Limb (tissue), 2 donors: ENCODE measurements around the gene MMAB.

Experiments
- DNase-seq, 2 donors: peaks; one replicate each; pipeline ENCODE4 v3.0.0-alpha.2; 2016; ENCODE audit errors: extremely low spot score in 2 of 2

Gene MMAB

DNA sequence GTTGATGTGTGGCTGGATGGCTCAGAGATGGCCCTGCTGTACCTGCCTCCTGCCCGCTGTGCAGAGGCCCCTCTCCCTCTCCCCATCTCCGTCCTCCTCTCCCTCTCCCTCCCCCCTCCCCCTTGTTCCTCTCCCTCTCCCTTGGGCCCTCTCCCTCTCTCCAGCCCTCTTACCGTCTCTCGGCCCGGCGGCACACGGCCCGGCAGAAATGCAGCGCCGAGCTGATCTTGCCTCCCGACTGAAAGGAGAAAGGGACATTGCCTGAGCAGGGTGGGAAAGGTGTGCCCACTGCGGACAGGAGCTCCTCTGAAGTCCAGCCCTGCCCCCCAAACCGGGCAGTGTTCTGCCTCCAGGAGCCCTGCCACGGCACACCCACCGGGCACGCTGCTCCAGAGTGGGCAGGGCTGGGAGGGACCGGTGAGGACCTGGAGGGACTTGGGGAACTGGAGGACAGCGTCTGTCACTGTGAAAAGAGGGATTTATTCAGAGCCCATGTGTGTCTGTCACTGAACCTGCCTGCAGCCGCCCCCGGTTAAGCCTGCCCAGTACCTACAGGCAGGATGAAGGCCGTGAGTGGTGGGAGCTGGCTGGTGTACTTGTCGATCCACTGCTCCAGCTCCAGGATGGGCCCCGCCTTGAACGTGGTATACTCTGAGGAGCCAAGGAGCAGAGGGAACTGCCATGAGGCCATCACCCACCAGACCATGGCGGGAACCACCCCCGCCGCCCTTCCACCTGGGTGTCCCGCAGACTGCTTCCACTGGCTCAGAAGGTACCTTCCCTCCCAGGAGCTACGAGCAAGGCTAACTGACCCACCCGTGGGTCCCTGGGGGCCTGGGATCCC is 12.2 kb downstream of the MMAB start:
- no peak for DNase-seq

DNA sequence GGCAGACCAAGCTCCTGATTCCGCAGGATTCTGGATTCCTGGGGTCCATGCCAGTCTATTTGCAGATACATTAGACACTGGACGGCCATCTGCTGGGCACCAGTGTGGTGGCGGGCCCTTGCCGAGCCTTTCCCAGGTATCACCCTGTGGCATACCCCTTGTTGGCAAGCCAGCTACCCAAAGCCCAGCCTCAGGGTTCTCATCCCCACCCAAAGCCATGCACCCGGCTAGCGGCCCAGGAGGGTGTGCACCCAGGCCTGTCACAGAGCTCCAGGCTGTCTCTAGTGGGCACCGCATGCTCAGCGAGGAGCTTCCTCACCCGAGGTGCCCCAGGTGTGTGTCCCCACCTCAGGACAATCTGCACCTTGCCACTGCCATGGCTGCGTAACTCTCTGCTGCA is 13.7 kb downstream of the MMAB start:
- no peak for DNase-seq

DNA sequence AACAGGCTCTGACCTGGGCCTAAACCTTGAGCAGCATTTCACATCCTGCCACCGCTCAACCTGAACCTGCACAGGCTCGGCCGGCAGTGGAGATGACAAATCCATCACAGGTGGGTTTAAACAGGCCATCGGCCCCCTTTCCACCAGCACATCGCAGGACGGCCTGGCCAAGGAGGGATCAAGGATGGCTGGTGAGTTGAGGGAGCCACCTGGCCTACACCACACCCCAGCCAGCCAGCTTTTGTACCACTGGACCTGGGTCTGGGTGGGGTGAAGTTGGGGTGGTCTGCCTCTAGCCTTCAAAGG is 14.2 kb downstream of the MMAB start:
- no peak for DNase-seq

DNA sequence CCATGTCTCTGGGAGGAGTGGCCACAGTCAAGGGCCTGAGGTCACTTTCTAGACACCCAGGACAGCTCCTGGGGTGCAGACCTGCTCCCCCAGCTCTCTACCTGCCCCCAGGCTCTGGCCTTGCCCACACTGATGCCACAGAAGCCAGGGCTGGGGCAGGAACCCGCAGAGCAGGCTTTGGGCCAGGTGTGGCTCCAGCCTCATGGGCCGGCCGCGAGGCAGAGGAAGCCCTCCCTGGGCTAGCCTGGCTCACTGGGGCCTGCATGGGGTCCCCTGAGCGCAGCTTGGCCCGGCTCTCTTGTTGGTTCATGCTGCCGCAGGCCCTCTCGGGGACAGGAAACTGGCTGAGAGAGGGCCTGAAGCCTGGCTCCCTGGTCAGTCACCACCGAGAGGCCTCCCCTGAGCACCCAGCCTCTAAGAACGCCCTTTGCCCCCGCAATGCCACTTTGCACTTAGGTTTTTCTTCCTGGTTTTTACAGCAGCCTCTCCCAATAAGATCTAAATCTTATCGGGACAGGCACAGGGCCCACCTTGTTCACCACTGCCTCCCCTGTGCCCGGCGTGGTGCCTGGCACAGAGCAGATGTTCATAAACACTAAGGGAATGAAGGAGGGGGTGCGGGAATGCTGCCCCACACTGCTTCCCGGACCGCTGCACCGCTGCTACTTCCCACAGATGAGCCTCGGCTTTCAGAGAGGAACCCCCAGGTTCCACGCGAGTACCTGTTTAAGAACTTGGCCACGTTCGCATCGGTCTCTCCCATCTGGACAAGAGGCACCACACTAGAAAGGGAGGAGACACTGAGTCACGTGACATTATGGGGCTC is 14.7 kb downstream of the MMAB start:
- DNase-seq, result no peak

DNA sequence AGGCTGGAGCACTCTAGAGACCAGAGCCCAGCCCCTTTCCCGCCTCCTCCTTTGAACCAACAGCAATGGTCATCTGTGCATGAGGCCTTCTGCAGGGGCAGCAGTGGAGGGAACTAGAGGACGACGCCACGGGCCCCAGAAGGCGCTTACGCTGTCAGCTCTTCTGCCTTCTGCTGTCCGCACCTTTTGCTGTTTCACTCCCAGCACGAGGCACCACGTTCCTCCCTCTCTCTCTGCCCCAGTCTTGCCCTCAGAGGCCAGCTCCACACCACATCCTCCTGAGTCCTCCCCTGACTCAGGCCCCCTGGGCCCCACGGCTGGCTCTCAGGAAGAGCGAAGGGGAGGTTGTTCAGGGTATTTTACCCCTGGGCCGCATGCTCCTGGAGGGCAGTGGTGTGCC is 15.5 kb downstream of the MMAB start:
- DNase-seq, result no peak

DNA sequence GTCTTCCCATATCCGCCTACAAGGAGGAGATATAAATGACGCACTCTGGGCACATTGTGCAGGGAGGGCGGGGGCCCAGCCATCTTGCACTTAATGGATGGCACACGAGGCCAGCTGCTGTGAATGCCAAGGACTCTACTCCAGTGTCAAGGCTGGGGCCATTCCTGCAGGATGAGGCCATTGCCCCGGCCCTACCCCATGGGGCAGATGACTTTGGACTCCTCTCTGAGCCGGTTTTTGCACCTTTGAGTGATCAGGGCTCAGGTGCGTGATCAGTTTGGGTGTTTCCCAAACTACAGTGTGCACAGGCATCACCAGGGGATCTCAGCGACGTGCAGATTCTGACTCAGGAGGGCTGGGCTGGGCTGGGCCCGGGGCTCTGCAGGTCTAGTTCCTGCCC is 16.1 kb downstream of the MMAB start:
- no peak for DNase-seq

DNA sequence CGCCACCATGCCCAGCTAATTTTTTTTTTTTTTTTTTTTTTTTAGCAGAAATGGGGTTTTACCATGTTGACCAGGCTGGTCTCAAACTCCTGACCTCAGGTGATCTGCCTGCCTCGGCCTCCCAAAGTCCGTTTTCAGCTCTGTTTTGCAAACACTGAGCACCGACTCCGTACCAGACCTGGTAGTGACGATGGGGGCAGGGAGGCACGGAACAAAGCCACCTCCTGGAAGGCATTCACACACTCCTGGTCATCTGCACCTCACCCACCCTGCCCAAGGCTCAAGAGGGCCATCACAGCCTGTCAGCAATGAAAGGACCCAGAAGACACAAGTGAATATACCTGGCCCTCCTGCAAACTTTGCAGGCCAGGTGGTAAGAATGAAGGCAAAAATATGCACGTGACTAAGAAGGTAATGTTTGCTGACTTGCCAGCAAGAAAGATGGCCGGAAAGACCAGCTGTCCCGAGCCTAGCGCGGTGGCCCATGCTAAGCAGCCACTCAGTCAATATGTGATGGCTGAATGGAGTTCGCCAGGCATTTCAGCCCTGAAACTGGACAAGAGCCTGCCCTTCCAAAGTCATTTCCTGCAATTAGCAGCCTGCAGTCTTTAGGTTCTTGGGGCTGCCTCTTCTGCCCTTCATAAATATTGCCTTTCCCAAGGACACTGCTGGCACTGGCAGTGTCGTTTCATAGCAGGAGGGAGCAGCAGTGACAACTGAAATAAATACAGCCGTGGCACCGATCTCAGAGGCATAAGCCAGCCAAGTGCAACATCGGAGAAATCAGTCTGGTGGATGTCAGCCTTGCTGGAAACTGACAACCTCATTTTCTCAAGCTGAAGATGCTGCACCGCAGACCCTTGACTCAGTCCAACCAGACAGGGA is 17.6 kb downstream of the MMAB start:
- DNase-seq, result no peak

DNA sequence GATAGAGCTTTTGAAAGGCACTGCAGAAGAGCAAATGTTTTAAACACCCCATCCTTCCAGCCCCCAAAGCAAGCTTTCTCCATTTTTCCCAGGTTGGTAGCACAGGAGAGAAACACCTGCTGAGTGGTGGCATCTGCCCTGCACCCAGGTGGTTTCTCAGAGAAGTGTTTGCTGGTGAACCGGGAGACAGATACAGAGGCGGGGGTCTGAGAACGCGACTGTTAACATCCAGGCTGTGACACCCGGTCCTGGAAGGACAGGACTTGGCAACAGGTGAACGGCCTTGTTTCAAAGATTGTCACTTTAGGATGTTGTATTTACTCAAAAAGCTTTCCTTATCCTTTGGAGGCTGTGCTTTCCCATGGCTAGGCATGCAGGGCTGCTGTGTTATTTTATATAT is 18.5 kb downstream of the MMAB start:
- no peak for DNase-seq

DNA sequence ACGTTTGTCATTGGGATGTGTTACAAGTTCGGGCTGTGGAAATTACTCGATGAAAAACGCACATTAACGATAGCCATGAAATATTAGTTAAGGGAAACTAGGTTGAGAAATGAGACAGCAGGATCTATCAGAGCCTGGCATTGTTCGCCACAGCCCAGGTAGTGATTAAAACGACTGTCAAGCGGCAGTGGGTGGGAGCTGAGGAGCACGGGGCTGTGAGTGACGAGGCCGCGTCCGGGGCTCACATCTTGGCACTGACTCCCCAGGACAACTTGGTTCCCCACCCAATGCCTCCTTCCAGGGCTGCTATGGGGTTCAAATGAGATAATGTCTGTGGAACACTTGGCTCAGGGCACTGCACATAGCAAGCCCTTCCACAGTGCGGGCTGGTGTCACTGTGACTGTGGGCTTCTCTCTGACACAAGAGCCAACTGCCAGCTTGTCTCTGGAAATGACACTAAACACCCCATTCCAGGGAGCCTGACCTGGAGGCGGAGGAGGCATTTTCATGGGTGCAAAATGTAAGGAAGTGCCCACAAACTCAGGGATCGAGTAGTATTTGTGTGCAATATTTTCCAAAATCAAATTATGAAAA is 19.3 kb downstream of the MMAB start:
- no peak for DNase-seq

DNA sequence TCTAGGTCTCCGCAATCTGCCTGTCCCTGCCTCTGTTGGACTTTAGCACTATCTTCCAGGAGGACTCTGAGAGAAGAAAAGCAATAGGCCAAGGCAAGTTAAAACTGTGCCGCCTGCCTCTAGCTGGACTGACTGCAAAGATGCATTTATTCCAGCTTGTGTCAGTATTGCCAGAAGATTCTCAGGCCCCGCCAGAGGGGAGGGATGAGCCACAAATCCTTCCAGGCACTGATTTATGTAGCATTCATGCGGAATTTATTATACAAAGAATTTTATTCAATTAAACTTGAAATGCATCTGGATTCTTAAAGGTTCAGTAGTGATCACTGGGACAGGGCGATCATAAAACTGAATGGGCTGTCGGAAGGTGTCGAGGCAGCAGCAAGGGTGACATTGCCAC is 19.8 kb downstream of the MMAB start:
- no peak for DNase-seq

DNA sequence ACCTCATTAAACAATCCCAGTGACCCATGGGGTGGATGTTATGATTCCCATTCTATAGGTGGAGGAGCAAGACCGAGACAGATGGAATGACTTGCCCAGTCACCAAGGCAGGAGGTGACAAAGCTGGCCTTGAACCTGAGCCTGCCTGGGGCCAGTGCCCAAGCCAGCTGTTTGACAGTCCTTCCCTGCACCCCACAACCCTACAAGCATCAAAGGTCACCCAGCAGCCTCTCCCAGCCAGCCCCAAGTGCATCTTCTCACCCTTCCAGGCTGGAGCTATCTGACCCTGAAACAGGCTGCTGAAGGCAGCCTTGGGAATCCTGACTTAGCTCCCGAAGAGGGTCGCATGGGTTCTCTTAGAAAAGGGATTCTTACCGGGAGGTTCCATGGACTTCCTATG is 20.3 kb downstream of the MMAB start:
- DNase-seq, result no peak

DNA sequence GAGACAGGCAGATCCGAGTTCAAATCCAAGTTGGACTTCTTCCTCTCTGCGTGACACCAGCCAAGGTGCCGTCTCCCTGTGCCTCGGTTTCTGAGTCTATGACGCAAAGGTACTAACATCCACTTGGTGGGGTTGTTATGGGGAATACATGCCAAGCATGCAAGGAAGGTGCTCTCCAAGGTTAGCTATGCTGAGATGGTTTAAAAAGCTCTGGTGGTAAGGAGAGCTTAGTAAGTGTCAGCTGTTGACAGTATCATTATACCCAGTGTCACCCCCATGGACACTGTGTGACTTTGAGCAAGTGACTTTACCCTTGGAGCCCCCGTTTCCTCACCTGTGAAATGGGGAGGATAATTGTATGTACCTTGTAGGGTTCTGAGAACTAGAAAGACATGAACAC is 22.2 kb downstream of the MMAB start:
- DNase-seq, result no peak

DNA sequence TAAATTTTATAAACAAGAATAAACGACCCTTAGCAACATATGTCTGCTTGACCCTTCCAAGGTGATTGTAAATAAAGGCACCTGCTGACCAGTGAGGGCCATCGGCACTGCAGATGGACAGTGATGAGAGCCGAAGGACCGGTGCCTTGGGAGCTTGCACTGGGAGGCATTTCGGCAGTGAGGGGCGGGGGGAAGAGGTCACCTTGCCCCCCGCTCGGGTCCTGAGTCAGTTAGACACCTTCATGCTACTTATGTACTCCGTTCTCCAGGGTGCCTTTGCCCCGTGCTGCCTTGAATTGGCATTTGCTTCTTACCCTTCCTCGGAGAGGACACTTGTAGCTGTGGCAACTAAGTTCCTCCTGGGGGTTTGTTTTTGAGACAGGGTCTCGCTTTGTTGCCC is 23.0 kb downstream of the MMAB start:
- no peak for DNase-seq

DNA sequence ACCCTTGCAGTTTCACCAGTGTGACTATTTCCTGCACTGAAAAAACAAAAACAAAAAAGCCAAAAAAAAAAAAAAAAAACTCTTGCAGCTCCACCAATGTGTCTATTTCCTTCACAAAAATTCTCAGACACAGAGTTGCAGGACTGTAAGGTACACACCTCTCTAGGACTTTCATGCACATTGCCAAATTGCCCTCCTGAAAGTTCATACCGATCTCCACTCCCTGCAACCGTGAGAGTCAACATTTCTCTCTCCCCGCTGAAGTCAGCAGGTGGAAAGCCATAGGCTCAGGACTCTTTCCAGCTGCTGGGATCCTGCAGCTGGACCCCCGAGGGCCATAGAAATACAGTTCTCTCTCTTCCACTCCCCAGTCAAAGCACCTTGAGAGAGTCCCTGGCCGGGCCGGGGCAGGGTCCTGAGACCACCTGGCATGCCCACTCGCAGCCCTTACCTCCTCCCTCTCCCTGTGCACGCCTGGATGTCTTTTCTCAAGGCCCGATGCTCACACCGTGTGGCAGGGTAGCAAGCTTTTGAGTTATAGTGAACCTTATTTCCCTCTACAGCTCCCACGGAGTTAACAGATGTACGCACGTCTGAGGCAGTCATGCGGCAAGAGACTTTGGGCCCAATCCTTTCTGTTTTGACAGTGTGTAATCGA is 23.6 kb downstream of the MMAB start:
- DNase-seq, result no peak

DNA sequence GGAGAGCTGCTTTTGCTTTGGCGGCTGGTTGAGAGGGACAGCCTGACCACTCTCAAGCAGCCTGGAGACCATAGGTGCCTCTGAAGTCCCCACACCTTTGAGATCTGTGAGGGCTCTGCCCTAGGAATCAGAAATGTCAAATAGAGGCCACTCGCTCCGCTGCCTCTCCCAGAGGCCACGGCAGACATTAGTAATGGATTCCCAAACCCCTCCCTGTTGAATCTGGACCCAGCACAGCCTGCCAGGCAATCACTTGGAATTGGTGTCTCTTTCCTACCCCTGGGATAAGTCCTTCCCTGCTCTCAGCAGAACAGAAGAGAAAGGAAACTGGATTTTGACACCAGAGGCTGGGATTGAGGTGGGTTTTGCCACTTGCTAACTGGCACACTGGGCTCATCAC is 25.0 kb downstream of the MMAB start:
- DNase-seq, result no peak

DNA sequence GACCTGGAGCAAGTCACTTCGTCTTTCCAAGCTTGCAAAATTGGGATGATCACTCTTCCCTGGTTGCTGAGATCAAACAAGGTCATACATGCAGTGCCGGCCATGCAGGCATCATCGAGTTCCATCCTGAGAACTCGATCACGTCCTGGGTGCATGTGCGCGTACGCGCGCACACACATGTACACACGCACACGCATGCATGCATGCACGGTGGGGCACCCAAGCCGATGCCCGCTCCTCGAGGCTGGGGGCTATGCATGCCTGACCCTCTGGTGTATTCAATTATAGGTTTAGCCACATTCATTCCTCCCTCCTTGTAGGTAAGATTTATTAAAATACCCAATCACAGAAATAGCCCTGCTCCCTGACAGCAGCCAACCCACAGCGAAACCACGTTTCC is 26.0 kb downstream of the MMAB start:
- DNase-seq, result no peak

DNA sequence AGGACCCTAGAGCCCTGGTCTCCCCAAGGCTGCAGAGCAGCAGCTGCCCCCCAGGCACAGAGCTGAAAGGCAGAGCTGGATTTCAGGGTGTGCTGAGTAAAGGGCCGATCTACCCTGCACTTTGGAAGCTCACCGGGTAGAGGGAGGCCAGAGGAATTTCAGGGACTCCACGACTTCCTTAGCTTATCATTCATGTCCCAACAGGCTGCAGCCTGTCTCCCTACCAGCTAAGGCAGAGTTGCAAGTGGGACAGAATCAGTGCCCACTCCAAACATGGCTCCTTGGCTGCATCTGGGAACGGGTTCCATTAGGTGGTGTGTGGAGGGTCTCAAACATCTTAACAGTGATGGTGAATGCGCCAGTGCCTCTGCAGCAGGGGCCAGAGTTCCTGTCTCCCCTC is 27.5 kb downstream of the MMAB start:
- no peak for DNase-seq

DNA sequence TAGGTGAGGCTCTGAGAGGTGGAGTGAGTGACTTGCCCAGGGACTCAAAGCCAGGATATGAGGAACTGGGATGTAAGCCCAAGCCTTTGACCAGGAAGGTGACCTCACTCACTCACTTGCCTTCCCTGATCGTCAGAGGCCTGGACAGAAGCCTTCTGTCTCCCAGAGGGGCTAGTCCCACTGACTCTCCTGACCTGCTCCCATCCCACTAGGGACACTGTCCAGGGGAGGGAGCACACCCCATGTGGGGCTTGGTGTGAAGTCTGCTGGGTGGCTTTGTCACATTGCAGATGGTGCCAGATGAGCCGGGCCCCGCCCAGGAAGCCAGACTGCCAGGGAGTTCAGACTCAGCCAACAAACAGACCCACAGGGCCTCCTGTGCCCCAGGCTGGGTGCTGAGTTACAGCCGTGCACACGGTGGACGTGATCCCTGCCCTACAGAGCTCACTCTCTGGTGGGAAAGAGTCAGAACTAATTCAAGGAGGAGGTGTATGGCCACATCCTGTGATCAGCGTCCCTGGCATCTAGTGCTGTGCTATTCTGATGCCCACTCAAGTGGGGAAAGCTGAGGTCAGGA is 28.3 kb downstream of the MMAB start:
- DNase-seq, result no peak

DNA sequence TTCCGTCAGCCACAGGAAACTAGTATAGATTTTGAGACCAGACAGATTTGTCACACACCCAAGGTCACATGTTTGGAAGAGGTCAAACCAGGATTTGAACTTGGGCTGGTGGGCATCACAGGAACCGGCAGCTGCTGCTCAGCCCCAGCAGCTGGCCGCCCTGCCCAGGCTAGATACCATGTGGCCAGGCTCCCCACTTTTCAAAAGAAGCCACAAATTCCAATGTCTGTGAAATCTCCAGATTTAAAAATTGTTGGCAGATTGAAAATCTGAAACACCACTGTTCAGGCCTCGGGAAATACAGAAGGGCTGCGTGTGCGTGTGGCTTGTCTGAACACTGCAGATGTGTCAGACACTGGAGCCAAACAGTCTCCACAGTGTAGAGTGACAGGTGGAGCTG is 30.4 kb downstream of the MMAB start:
- no peak for DNase-seq

DNA sequence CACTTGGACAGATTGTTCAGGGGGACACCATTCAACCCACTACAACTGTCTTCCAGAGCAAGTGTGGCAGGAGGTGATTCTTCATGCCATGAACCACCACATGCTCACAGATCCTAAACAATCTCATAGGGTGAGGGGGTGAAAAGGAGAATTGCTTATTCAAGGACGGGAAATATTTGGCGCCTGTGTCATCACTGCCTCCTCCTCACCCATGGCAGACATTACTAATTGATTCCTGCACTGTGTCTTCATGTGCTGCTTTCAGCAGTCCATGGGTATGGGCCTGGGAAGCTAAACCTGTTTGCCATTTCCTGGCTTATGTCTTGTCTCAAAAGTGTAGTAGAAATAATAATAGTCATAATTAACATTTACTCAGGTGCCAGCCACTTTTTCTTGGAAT is 31.3 kb downstream of the MMAB start:
- DNase-seq, result no peak

DNA sequence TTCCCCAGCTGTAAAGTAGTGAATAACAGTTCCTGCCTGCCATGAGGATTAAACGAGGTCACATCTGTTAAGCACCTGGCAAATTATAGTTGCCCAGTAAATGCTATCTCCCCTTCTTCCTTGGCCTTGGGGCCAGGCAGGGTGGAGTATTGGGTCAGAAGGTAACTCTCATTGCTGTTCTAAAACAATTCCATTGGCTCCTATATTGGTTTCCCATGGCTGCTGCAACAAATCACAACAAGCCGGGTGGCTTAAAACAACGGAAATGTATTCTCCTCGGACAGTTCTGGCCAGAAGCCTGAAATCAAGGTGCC is 31.9 kb downstream of the MMAB start:
- no peak for DNase-seq
